Smooth muscle cell (in vitro differentiated cells): ENCODE measurements around the gene GABRG3. TPM values are rescaled to one million over a fixed set of nuclear protein-coding genes. Genes with fewer than 3 reads are reported as not detected.

Source experiments
- DNase-seq: peaks from one replicate; lab custom pipeline; 2025; ENCODE audit not compliant: unreplicated experiment; lab: John Stamatoyannopoulos, UW
- H2AFZ ChIP-seq: fragments of 200-600 bp; sonication (generic); 2 replicates; pipeline ENCODE4 v1.6.0; 2016; ENCODE audit warnings: antibody characterized with exemption, low read depth, mild to moderate bottlenecking
- H3F3A ChIP-seq: fragments of 200-600 bp; sonication (generic); 2 replicates; pipeline ENCODE4 v1.6.0; 2017; ENCODE audit warnings: antibody characterized with exemption, low read depth
- H3K27ac ChIP-seq: fragments of 200-600 bp; sonication (generic); 2 replicates; pipeline ENCODE4 v1.5.1; 2016; ENCODE audit warnings: low read depth, mild to moderate bottlenecking
- H3K27me3 ChIP-seq: fragments of 200-600 bp; sonication (generic); 2 replicates; pipeline ENCODE4 v1.6.1; 2016; ENCODE audit warnings: low read depth, mild to moderate bottlenecking
- H3K36me3 ChIP-seq: fragments of 200-600 bp; sonication (generic); 2 replicates; pipeline ENCODE4 v1.5.1; 2016; ENCODE audit warnings: low read depth
- H3K4me1 ChIP-seq: fragments of 200-600 bp; sonication (generic); 2 replicates; pipeline ENCODE4 v1.5.1; 2016; ENCODE audit warnings: low read depth
- H3K4me2 ChIP-seq: fragments of 200-600 bp; sonication (generic); 2 replicates; pipeline ENCODE4 v1.6.0; 2016; ENCODE audit warnings: mild to moderate bottlenecking
- H3K4me3 ChIP-seq: fragments of 200-600 bp; sonication (generic); 2 replicates; pipeline ENCODE4 v1.5.1; 2016; ENCODE audit warnings: mild to moderate bottlenecking
- H3K79me2 ChIP-seq: fragments of 200-600 bp; sonication (generic); 2 replicates; pipeline ENCODE4 v1.6.0; 2016; ENCODE audit warnings: low read depth, mild to moderate bottlenecking
- H3K9ac ChIP-seq: fragments of 200-600 bp; sonication (generic); 2 replicates; pipeline ENCODE4 v1.6.0; 2016; ENCODE audit warnings: low read depth
- H3K9me3 ChIP-seq: fragments of 200-600 bp; sonication (generic); replicated peaks from 2 replicates; pipeline ENCODE4 v1.5.1; 2016; ENCODE audit warnings: low read depth
- H4K20me1 ChIP-seq: fragments of 200-600 bp; sonication (generic); 2 replicates; pipeline ENCODE4 v1.6.0; 2016; ENCODE audit warnings: low read depth
- CTCF ChIP-seq: fragments of 200-600 bp; sonication (generic); IDR thresholded peaks from 2 replicates; pipeline ENCODE4 v1.5.1; 2017; ENCODE audit warnings: borderline replicate concordance, mild to moderate bottlenecking, antibody characterized with exemption; ENCODE audit not compliant: insufficient read depth, poor library complexity, severe bottlenecking
- whole genome bisulfite sequencing: methylation state at CpG from one replicate; pipeline ENCODE4 v1.1.7; 2016; ENCODE audit warnings: low lambda C conversion rate; 5-methylcytosine and 5-hydroxymethylcytosine counted together
- polyA plus RNA-seq: library from polyadenylated mRNA; unstranded; fragments of >200 nt; fragmentation: Nextera tagmentation; extraction: Ambion mirVana; gene quantifications from 2 replicates; pipeline ENCODE4 v1.2.1, GENCODE V29; 2016
- total RNA-seq: library from RNA; depleted of rRNA; stranded (reverse); fragments of >200 nt; gene quantifications from 2 replicates; pipeline ENCODE4 v1.2.3, GENCODE V29; 2014

GABRG3 gene
- total and polyA plus RNA-seq, 2 experiments from 2014 or later: under 0.01 TPM; not detected in 1

- no peaks in the 10 kb centered on the region for H3K9me3 ChIP-seq
Observed at GRCh38 chr15:27126449-27126848, 155.5 kb downstream of the GABRG3 start.

GRCh38 chr15:27127815-27128570 lies 157.0 kb downstream of the GABRG3 start:
- Histone ChIP-seq H3K36me3 (no peaks in the 10 kb centered on the region), H3K9ac (no peak overlapping the region), H2AFZ (no peak overlapping the region), H3K4me2 (no peak overlapping the region), H3K27ac (no peak overlapping the region), H3K79me2 (no peaks in the 10 kb centered on the region), H3K9me3 (no peaks in the 10 kb centered on the region), H3K4me1 (no peaks in the 10 kb centered on the region), H3K27me3 (no peaks in the 10 kb centered on the region), H4K20me1 (no peaks in the 10 kb centered on the region), H3F3A (peaks cover 12% of the 10 kb centered on the region), H3K4me3 (no peak overlapping the region)
- no peak for TF ChIP-seq CTCF
- DNase-seq: no peak
- 54% methylated on average over 12 of the region's 12 CpGs for WGBS

More at GRCh38 chr15:27126449-27126848, 155.5 kb downstream of the GABRG3 start:
- Histone ChIP-seq H3K4me2 (no peak overlapping the region), H3K9ac (no peak overlapping the region), H3K79me2 (no peaks in the 10 kb centered on the region), H3K27ac (no peak overlapping the region), H3K27me3 (no peaks in the 10 kb centered on the region), H3K4me1 (no peaks in the 10 kb centered on the region), H3K4me3 (no peak overlapping the region), H4K20me1 (no peaks in the 10 kb centered on the region), H2AFZ (no peak overlapping the region), H3F3A (peaks cover 23% of the 10 kb centered on the region), H3K36me3 (no peaks in the 10 kb centered on the region)
- TF ChIP-seq CTCF: no peak
- 94% methylated on average over 7 of the region's 7 CpGs for WGBS
- no peak for DNase-seq

- no peak for DNase-seq
- Histone ChIP-seq H3K4me3 (no peak overlapping the region), H3K9me3 (no peaks in the 10 kb centered on the region), H3F3A (no peaks in the 10 kb centered on the region), H3K4me2 (no peak overlapping the region), H3K4me1 (no peaks in the 10 kb centered on the region), H3K27ac (no peak overlapping the region), H3K9ac (no peak overlapping the region), H3K36me3 (no peaks in the 10 kb centered on the region), H3K27me3 (no peaks in the 10 kb centered on the region), H4K20me1 (no peaks in the 10 kb centered on the region), H2AFZ (no peak overlapping the region), H3K79me2 (no peaks in the 10 kb centered on the region)
- TF ChIP-seq CTCF: no peak
- WGBS: 74% methylated on average over 2 of the region's 2 CpGs
Observed at GRCh38 chr15:27133249-27133648, 162.3 kb downstream of the GABRG3 start.

GRCh38 chr15:27134481-27134880 lies 163.5 kb downstream of the GABRG3 start:
- WGBS: 97% methylated on average over 4 of the region's 4 CpGs
- no peaks in the 10 kb centered on the region for H3K4me1 ChIP-seq
- H3K27me3 ChIP-seq: no peaks in the 10 kb centered on the region
- no peak for DNase-seq
- no peaks in the 10 kb centered on the region for H3K79me2 ChIP-seq
- H3K4me2 ChIP-seq: no peak overlapping the region
- no peak overlapping the region for H3K4me3 ChIP-seq
- no peak overlapping the region for H3K27ac ChIP-seq
- H3K36me3 ChIP-seq: no peaks in the 10 kb centered on the region
- no peak overlapping the region for H2AFZ ChIP-seq
- no peaks in the 10 kb centered on the region for H3K9me3 ChIP-seq
- H3F3A ChIP-seq: no peaks in the 10 kb centered on the region
- no peak for TF ChIP-seq CTCF
- H3K9ac ChIP-seq: no peak overlapping the region
- no peaks in the 10 kb centered on the region for H4K20me1 ChIP-seq
